SK-N-MC (cell line): ENCODE data around the gene MAPK9.

Experiments
- DNase-seq: peaks from one replicate; pipeline ENCODE4 v3.0.0-alpha.2; 2011; ENCODE audit warnings: low read depth, low spot score
- H3K27ac ChIP-seq: fragments of 200-600 bp; sonication (generic); 2 replicates; pipeline ENCODE4 v1.5.1; 2016; ENCODE audit warnings: mixed run types
- H3K36me3 ChIP-seq: fragments of 200-600 bp; sonication (generic); 2 replicates; pipeline ENCODE4 v1.6.1; 2017; ENCODE audit warnings: antibody characterized with exemption, low read length, mixed read lengths; ENCODE audit not compliant: insufficient read depth
- H3K4me3 ChIP-seq: fragments of 200-600 bp; sonication (generic); 2 replicates; pipeline ENCODE4 v1.5.1; 2016
- H3K9ac ChIP-seq: fragments of 200-600 bp; sonication (generic); 2 replicates; pipeline ENCODE4 v1.8.0; 2017; ENCODE audit warnings: mixed run types, mixed read lengths; ENCODE audit not compliant: insufficient read length
- H3K9me3 ChIP-seq: fragments of 200-600 bp; sonication (generic); 2 replicates; pipeline ENCODE4 v1.6.1; 2017; ENCODE audit warnings: low read depth, mild to moderate bottlenecking, antibody characterized with exemption, low read length, moderate library complexity, mixed read lengths
- EZH2 ChIP-seq: fragments of 200-600 bp; sonication (generic); IDR thresholded peaks from one replicate; pipeline ENCODE4 v1.6.1; 2017; ENCODE audit warnings: antibody characterized with exemption
- FOXP2 ChIP-seq: optimal IDR thresholded peaks from 2 replicates; pipeline ENCODE3; 2011; ENCODE audit warnings: mild to moderate bottlenecking, moderate library complexity; ENCODE audit not compliant: insufficient read depth; ENCODE audit errors: extremely low read length, control extremely low read depth
- POLR2AphosphoS5 ChIP-seq: IDR thresholded peaks from 2 replicates; pipeline ENCODE4 v1.6.1; 2012; ENCODE audit warnings: mild to moderate bottlenecking, low read depth, low read length, borderline replicate concordance

The MAPK9 gene

DNA sequence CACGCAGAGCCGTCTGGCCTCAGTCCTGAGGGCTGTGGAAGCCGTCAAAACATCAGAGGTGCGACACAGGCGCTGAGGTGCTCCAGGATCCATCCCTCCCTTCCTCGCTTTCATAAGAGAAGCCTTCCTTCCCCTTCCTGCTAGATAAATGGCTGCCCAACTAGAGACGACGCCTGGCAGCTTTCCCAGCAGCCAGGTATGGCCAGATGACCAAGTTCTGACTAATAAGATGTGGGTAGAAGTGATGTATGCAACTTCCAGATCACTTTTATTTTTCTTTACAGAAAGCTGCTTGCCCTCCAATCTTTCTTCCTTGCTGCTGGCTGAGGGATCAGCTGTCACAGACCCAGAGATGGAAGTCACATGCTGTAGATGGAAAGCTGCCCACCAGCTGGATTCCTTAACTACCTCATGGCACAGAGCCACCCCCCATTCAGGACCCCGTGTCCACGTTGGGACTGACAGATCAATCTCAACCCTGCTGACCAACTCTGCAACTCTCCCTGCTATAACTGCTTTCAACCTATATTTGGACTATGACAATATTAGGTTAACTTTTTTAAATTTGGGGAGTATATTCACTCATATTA, 8.8 kb downstream of the MAPK9 start:
- H3K27ac ChIP-seq = no peak overlapping the region
- peaks cover 3% of the 10 kb centered on the region; the same call in 1 of the 2 replicates for H3K9me3 ChIP-seq
- no peak for TF ChIP-seq FOXP2
- no peak for TF ChIP-seq POLR2AphosphoS5
- no peak for TF ChIP-seq EZH2
- H3K4me3 ChIP-seq = no peak overlapping the region
- DNase-seq = no peak
- H3K9ac ChIP-seq = no peak overlapping the region
- peaks cover 77% of the 10 kb centered on the region for H3K36me3 ChIP-seq

DNA sequence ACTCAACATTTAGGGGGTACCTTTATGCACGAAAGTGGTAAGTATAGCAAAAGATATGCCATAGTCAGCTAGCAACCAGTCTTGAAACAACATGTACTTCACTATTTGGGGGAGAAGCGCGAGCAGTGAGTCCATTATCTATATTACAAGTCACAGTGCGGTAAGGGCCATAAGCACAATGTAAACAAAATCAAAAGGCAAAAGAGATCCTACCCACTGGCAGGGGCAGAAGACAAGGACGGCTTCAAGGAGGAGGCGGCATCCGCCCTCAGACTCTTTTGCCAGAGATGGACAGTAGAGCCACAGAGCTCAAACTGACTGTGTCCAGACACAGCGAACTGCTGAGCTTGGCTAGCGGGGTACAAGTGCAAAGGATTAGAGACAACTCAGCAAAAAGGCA, 9.6 kb downstream of the MAPK9 start:
- no peak for DNase-seq
- no peak overlapping the region for H3K27ac ChIP-seq
- H3K9ac ChIP-seq = no peak overlapping the region
- H3K36me3 ChIP-seq = peaks cover 83% of the 10 kb centered on the region
- TF ChIP-seq POLR2AphosphoS5 (no peak), FOXP2 (no peak), EZH2 (no peak)
- H3K4me3 ChIP-seq = no peak overlapping the region
- H3K9me3 ChIP-seq = peaks cover 3% of the 10 kb centered on the region; the same call in 1 of the 2 replicates

DNA sequence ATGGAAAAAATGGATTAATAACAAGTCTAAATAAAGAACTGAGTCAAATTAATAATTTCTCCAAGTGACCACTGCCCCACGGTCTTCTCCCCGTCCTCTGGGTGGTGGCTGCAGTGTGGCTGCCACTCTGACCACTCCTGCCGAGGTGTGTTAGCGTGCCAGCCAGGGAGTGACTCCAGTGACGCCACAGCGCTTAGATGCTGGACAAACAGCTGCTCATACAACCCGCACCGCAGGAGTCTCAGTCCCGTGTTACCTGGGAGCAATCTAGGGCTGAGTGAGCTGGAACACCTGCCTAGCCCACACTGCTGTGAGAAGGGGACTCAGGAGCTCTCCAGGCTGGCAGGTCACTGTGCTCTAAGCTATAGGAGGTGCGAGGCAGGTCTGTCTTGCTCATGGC, 10.2 kb downstream of the MAPK9 start:
- DNase-seq = no peak

DNA sequence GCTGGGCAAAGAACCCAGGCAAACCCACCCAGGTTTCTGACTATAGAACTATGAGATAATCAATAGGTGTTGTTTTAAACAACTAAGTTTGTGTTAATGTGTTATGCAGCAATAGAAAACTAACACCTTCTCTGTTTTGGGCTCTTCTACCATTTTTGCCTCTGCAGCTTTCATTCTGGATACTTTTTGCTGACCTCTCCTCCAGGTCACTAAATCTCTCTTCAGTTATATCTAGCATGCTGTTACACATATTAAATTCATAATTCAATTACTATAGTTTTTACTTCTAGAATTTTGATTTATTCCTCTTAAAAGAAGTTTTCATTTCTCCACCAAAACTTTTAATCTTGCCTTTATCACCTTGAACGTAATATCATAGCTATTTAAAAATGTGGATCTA, 17.2 kb downstream of the MAPK9 start:
- no peak for DNase-seq
- peaks cover 54% of the 10 kb centered on the region for H3K36me3 ChIP-seq
- no peak overlapping the region for H3K9ac ChIP-seq
- no peak for TF ChIP-seq POLR2AphosphoS5
- TF ChIP-seq EZH2 = no peak
- TF ChIP-seq FOXP2 = no peak
- no peak overlapping the region for H3K27ac ChIP-seq
- H3K4me3 ChIP-seq = no peak overlapping the region
- peaks cover 12% of the 10 kb centered on the region; the same call in 1 of the 2 replicates for H3K9me3 ChIP-seq

More for the DNA sequence above, 10.2 kb downstream of the MAPK9 start:
- Histone ChIP-seq H3K4me3 (no peak overlapping the region), H3K36me3 (peaks cover 83% of the 10 kb centered on the region), H3K9ac (no peak overlapping the region), H3K9me3 (peaks cover 6% of the 10 kb centered on the region; the same call in 1 of the 2 replicates), H3K27ac (no peak overlapping the region)
- TF ChIP-seq POLR2AphosphoS5 (no peak), EZH2 (no peak), FOXP2 (no peak)

DNA sequence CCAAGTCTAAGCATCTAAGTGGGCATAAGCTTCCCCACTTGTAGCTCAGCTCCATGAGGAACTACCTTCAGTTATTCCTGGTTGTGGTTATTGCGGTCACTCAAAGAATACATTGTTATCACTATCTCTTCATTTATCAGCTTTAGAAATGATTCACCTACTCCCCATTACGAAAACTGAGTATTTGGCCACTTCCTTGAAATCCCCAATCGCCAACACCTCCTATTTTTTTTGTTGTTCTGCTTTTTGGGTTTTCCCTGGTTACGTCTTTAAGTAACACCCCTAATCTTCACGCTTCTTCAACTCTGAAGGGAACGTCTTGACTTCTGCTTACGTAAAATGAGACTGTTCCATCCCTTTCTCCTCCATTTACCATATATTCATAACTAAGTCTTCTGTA, 20.7 kb downstream of the MAPK9 start:
- Histone ChIP-seq H3K9ac (no peak overlapping the region), H3K27ac (no peak overlapping the region), H3K4me3 (no peak overlapping the region), H3K36me3 (peaks cover 54% of the 10 kb centered on the region), H3K9me3 (peaks cover 6% of the 10 kb centered on the region; the same call in 1 of the 2 replicates)
- no peak for DNase-seq
- TF ChIP-seq EZH2 (no peak), FOXP2 (no peak), POLR2AphosphoS5 (no peak)

DNA sequence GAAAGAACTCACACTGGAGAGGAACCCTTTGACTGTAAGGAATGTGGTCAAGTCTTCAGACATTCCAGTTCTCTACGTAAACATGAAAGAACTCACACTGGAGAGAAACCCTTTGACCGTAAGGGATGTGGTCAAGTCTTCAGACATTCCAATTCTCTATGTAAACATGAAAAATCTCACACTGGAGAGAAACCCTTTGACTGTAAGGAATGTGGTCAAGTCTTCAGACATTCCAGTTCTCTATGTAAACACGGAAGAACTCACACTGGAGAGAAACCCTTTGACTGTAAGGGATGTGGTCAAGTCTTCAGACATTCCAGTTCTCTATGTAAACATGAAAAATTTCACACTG, 32.6 kb downstream of the MAPK9 start:
- DNase-seq = no peak

DNA sequence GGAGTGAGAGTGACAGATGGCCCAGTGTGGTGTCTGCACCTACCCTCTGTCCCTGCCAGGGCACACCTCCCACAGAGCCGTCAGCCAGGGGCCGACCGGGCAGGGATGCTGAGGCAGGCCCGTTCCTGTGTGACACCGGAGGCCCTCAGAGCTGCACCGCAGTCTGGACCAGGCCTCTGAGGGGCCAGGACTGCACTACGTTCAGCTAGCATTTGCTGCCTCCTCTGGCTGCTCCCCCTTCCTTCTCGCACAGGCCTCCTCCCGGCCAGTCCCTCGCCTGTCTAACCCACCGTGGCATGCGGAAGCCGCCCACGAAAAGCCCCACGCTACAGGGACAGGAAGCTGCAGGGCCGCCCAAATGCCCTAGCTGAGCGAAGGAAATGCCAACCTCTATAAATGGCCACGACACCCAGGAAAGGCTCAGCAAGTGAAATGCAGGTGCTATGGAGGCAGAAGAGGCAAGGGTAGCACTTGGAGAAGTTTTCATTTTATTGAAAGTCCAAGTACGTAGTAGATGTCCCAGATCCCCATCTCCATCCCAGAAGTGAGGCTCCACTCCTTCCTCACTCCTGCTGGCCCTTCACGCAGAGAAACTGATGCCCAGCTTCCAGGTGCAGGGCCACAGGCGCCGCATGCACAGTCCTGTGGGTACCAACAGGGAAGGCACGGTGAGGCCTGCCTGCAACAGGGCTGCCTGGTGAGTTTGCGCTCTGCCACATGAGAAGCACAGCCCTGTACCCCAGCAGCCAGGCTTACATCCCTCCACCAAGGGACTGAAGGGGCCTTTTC, 38.7 kb downstream of the MAPK9 start:
- no peak overlapping the region for H3K9ac ChIP-seq
- peaks cover 27% of the 10 kb centered on the region for H3K36me3 ChIP-seq
- H3K9me3 ChIP-seq = peaks cover 14% of the 10 kb centered on the region
- H3K27ac ChIP-seq = no peak overlapping the region
- TF ChIP-seq FOXP2 = no peak
- no peak overlapping the region for H3K4me3 ChIP-seq
- no peak for DNase-seq

More for the DNA sequence above, 32.6 kb downstream of the MAPK9 start:
- TF ChIP-seq POLR2AphosphoS5 = no peak
- no peak for TF ChIP-seq EZH2
- no peak for TF ChIP-seq FOXP2
- H3K36me3 ChIP-seq = peaks cover 62% of the 10 kb centered on the region
- no peak overlapping the region for H3K9ac ChIP-seq
- H3K9me3 ChIP-seq = peaks cover 22% of the 10 kb centered on the region
- no peak overlapping the region for H3K27ac ChIP-seq
- no peak overlapping the region for H3K4me3 ChIP-seq

DNA sequence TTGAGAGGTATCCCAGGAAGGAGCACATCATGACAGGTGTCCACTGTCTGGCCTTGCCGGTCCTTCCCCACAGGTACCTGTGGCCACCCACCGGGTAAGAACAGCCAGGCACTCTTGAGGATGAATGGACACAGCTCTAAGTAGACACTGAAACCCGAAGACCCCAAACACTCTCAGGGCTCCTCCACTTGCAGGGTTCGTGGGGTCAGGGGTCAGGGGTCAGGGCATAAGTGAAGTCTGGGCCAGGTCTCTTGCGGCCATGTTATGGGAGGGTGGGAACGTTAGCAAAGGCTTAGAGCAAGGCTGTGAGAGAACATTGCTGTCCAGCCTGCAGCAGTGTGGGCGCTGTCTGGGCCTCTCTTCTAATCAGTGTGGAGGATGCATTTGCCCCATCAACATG, 40.0 kb downstream of the MAPK9 start:
- Histone ChIP-seq H3K9ac (no peak overlapping the region), H3K27ac (no peak overlapping the region), H3K9me3 (0 out of 2 replicates have a peak, but pooled peaks cover 7% of the 10 kb centered on the region), H3K36me3 (peaks cover 30% of the 10 kb centered on the region), H3K4me3 (no peak overlapping the region)
- no peak for DNase-seq
- TF ChIP-seq EZH2 (no peak), FOXP2 (no peak)

DNA sequence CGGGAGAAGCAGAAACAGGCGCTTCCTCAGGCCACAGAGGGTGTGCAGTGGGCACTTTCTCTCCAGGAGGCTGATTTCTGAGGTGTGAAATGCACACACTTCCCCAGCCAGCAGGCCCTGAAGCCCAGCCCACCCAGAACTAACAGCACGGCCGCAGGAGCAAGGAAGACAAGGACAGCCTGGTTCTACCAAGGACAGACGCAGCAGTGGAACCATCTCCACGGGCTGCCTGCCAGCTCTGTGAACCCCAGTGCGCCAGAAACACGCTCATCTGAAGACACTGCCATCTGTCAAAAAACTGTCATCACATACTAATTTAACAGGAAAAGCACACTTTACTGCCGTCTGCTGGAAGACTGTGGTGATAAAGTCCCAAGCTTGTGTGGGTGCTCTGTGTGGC, 40.7 kb downstream of the MAPK9 start:
- DNase-seq = no peak
- Histone ChIP-seq H3K9me3 (peaks cover 12% of the 10 kb centered on the region; the same call in 1 of the 2 replicates), H3K4me3 (no peak overlapping the region), H3K9ac (no peak overlapping the region), H3K36me3 (peaks cover 36% of the 10 kb centered on the region), H3K27ac (no peak overlapping the region)
- TF ChIP-seq EZH2 = no peak
- TF ChIP-seq POLR2AphosphoS5 = no peak
- TF ChIP-seq FOXP2 = no peak
